Measurements from ENCODE around the gene ACTR10. TPM values are rescaled to one million over a fixed set of nuclear protein-coding genes. Genes with fewer than 3 reads are reported as not detected.

Gene ACTR10
- 109 TPM for total RNA-seq

DNA sequence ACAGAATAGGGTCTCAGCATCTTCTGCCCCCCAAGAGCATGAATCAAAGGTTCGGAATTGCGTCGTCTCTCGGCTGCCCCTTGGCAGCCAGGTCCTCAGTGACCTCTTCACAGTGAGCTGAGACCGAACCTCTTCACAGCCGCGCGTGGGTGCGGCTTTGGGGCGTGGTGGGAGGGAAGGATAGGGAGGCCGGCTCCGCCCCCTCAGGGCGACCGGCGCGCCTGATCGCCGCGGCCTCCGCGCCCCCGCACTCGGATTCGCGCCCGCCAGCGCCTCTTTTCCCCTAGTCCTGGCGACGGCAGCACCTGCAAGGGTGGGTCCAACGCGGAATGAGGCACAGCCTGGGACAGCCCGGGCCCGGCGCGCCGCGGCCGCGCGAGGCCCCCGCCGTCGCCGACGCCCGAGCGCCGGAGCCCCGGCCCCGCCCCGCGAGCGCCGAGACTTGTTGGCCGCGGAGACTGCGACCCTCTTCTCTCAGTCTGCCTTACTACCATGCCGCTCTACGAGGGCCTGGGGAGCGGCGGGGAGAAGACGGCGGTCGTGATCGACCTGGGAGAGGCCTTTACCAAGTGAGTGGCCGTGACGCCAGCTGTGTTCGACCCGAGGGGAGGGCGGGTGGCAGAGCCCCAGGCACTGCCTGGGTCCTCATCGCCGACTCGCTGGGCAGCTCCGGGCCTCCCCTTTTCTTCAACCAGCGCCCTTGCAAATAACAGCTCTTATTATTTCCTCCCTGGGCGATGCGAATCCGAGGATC lies at the start of gene ACTR10:
TSS of gene ACTR10 (plus strand) at position 424 of the 754 bp plus-strand sequence. CDS start at position 493, 69 bp downstream.

GRCh38 chr14:58152014-58152857 lies 47.7 kb upstream of the ACTR10 start, which contains the start of gene ARMH4:
Gene ARMH4 (minus strand): TSS chr14:58152213. CDS start chr14:58139358, 12,855 bp downstream.

DNA sequence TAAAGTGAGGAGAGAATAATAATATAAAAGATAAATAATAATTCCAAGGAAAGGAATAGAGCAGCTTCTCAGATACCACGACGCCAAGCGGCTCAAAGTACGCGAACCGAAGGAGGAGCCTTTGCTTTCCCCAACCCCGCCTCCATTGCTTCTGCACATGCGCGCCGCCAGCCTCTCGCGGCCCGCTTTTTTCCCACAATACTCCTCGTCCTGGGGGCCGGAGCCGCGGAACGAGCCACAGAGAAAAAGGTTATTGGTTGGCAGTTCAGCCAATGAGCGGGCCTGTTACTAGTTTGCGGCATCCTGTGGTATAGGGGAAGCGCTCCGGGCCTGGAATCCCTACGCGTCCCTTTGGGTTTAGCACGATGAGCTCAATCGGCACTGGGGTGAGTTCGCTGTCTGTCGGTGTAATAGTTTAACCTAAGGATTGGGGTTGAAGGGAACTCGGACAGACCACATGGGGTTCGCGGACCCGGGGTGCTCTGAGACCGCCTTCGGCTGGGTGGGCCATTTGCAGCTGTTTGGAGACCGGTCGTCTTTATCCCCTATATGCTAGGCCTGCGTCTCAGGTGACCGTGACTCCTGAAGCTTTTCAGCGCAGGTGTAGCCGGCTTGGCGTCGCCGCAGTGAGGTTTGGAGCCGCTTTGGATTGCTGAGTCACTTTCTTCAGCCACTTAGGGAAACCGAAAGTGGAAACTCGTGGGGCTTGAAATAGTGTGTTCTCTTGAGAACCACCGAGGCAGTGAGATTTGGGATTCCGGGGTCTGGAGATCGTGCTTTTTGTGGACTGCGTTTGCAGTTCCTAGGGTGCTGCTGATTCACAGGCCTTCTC lies 44.8 kb downstream of the ACTR10 start, which contains the start of gene PSMA3:
TSS of gene PSMA3 (plus strand) at position 288 of the 832 bp plus-strand sequence. CDS start at position 366, 78 bp downstream.

Small RNAs within 50 kb of the gene (small RNA-seq; reads per million reads assigned to genes)
- not detected for gene RN7SL598P (ENCODE audit: low replicate concordance)

Other genes with a start within 250 kb of the ACTR10 start
- 131 TPM for gene ARMH4, start 47.9 kb upstream of the ACTR10 start, total RNA-seq
- gene PSMA3, start 44.7 kb downstream of the ACTR10 start, total RNA-seq, result 71.7 TPM
- gene ARID4A, start 98.4 kb downstream of the ACTR10 start, total RNA-seq, result 77.9 TPM
- gene TOMM20L, start 195.8 kb downstream of the ACTR10 start, total RNA-seq, result not detected
- 21.3 TPM for gene TIMM9, start 227.4 kb downstream of the ACTR10 start, total RNA-seq
- 41.3 TPM for gene KIAA0586, start 227.6 kb downstream of the ACTR10 start, total RNA-seq